Eye (tissue), 1 donor: ENCODE measurements around the gene SF3A2.

Source experiments
- DNase-seq: peaks from one replicate; pipeline ENCODE4 v3.0.0-alpha.2; 2015

Gene SF3A2

GRCh38 chr19:2227415-2228156, 9.0 kb upstream of the SF3A2 start:
- DNase-seq, result no peak

DNA sequence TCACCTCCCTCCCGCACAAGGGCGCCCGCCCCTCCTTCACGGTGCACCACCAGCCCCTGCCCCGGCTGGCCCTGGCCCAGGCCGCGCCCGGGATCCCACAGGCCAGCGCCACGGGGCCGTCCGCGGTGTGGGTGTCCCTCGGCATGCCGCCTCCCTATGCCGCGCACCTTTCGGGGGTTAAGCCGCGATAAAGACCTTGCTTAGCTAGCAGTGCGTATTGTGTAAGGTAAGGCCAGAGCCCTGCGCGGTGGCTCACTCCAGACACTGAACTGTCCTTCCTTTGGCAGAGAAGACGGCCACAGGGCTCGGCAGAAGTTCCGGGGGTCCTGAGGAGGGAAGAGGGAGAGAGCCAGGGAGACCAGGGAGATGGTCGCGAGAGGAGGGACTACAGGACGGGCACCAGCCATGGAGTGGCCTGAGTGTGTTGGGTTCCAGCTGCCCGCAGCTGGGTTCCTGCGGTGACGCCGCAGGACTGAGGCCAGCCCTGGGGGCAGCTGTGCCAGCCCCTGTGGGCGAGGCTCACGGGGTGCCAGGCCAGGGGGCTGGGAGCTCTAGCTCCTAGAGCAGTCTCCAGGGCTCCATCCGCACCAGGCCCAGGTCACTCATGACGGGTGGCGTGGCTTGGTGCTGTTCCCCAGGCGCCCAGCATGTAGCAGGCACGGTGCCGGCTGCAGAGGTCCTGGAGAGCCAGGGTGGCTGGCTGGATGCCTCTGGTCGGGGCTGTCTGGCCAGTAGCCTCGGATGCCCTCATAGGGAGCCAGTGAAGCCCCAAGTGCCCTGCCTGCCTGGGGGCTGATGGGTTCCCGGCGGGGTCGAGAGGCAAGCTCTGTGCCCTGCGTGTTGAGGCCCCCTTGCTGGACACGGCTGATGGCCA, 8.2 kb upstream of the SF3A2 start:
- DNase-seq, result no peak

DNA sequence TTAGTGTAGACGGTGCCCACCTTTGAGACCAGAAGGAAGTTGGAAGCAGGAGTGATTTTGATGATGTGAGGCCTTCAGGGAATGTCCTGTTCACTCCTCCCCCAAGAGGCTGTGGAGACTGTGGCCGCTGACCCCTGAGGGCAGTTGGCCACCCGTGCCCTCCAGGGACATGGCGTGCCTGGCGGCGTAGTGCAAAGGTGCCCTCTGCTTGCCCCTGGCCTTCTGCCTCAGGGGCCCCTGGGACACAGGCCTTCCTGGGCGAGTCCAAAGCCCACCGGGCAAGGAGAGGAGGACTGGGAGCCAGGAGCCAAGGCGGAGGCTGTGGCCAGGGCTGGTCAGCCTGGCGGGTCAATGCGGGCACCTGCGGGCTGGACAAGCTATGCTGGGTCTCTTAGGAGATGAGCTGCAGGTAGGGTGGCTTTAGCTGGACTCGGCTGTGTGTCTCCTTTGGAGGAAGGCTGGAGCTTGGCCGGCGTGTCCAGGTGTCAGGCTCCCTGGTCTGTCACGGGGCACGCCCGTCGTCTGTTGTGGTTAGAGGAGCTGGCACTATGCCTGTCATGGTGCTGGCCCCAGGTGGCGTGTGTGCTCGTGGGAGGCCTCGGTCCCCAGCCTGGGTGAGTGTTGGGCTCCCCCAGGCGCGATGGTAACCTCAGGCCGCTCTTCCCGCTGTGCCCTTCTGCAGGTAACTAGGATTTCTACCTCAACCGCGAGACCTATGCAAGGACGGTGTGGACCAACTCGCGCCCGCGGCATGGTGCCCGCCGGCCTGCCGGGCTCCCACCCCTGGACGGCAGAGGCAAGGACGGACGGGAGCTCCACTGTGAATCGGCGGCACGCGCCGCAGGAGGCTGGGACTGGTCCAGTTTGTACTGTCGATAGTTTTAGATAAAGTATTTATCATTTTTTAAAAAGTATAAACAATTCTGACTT, 7.3 kb upstream of the SF3A2 start:
- no peak for DNase-seq

- no peak for DNase-seq
Measured at GRCh38 chr19:2230033-2230531, 6.5 kb upstream of the SF3A2 start.

DNA sequence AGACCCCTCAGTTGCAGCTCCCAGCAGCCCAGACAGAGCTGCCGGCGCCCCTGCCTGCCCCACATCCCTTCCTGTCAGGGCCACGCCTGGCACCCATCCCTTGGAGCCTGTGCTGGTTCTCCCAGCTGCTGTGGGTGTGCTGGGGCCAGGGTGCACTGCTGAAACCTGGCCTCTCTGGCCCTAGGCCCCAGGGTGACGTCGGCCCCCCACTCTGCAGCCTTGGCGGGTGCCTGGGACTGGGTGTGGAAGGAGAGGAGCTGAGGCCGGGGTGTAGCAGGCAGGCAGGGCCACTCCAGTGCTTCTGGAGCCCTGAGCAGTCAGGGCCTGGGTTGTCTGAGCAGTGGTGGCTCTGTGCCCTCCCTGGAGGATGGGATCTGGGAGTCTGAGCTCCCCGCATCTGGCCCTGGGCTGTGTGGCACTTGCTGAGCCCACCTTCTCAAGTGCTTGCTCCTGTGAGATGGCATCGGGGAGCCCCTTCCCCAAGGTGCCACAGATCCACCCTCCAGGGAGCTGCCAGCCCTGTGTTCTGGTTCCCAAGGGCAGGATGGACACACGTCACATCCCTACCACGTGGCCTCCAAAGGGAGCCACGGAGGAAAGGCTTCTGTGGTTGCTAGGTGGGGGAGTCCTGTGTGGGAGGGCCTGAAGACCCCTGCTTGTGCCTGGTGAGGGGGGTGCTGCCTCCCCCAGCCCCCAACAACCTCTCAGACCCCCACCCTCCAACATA, 5.7 kb upstream of the SF3A2 start:
- DNase-seq, result no peak

GRCh38 chr19:2231621-2232221, 4.9 kb upstream of the SF3A2 start:
- DNase-seq, result no peak

- DNase-seq, result no peak
Measured at GRCh38 chr19:2232286-2233151, 4.1 kb upstream of the SF3A2 start.

DNA sequence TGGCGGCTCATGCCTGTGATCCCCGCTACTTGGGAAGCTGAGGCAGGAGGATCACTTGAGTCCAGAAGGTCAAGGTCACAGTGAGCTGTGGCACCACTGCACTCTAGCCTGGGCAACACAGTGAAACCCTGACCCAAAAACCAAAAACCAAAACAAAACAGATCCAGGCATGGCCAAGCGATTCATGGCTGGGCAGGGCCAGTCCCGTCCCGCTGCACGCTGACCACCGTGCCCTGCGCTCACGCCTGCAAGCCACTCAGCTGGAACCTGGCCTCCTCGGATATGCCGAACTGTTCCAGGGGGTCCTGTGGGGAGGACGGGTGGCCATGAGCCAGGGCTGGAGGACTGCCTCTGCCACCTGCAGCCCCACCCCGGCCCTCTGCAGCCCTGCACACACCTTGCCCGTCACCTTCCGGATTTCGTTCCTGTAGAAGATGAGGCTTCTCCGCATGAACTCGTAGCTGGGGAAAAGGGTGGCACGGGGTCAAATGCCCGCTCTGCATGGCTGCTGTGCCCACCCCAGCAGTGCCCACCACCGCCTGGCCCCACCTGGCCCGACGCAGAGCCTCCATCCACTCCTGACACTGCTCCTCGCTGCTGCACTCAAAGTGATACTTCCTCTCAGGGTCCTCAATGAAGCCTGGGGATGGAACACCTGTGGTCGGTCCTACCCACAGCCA, 2.9 kb upstream of the SF3A2 start:
- no peak for DNase-seq

- DNase-seq, result no peak
Measured at GRCh38 chr19:2234996-2235380, 1.6 kb upstream of the SF3A2 start.

- DNase-seq, result peak; percentile 38
Measured at GRCh38 chr19:2235381-2236063, 1.1 kb upstream of the SF3A2 start.

GRCh38 chr19:2236064-2236313, 635 bp upstream of the SF3A2 start:
- DNase-seq, result no peak

DNA sequence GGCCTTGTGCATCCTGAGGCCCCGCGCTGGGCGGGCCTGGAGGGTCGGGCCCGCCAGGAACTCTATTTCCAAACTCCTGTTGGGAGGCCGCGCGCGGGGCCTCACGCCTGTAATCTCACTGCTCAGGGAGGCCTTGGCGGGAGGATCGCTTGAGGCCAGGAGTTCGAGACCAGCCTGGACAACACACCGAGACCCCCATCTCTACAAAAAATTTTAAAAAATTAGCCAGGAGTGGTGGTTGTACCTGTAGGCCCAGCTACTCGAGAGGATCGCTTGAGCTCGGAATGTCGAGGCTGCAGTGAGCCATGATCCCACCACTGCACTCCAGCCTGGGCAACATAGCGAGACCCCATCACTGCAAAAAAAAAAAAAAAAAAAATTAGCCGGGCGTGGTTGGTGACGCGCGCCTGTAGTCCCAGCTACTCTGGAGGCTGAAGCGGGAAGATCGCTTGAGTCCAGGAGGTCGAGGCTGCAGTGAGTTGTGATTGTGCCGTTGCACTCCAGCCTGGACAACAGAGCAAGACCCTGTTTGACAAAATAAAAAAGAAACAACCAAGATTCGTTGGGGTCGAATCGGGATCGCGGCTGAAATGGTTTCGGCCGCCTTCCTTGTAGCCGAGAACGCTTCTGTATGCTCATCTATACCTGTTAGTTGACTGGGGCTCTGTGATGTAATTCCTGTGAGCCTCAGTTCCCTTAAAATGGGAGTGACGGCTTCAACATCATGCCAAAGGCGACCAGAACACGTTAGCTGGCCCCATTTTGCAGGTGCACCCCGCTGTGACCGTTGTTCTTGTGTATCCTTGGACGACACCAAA, 636 bp downstream of the SF3A2 start:
- DNase-seq, result no peak

DNA sequence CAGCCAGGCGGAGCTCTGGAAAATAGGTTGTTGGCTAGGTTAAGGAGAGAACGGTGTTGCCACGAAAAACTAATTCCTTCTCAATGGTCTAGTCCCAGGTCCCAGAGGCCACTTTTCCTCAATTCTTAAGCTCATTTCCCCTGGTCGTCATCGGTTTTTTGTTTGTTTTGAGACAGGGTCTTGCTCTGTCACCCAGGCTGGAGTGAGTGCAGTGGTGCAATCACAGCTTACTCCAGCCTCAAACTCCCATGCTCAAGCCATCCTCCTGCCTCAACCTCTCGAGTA, 1.2 kb downstream of the SF3A2 start:
- no peak for DNase-seq

GRCh38 chr19:2239173-2239572, 2.5 kb downstream of the SF3A2 start:
- peak; percentile 38 for DNase-seq

DNA sequence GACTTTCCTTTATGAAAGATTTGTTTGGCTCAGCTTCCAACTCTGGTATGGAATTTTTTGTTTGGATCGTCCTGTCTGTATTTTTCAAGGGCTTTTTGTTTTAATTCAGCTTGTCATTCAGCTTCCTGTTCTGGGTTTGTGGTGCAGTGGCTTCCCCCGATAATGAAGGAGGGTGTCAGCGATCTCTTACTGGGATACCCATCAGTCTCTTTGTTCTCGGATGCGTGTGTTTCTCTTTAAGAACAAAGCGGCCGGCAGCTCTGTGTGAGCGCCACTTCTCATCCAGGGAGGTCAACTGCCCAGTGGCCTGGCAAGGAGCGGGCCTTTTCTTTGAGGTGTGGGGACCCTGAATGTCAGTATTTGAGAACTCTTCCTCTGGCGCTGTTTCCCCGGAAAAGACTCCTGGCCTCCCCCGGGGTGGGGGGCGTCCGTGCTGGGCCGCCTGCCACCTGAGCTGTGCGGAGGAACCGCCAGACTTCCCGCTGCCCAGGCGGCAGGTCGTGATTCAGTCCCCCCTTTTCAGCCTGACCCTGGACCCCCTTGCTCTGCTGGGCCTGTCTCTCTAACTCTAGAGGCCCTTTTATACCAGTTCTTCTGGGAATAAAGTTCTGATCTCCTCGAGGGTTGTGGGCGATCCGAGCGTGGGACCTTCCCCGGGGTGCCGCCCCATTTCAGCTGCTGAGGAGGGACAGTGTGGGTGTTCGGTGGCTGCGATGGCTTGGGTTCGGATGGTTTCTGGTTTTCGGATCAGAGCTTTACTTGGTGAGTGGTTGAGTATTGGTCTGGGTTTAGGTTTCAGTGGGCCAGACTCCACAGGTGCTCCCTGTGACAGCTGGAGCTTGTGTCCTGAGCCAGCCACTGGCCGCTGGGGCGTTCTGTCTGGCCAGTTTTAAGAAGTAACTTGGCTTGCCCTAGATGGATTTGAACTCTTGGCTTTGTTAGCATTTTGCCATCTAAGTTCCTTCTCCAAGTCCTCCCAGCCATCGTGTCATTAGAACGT, 3.4 kb downstream of the SF3A2 start:
- peak; percentile 71 for DNase-seq

- no peak for DNase-seq
Measured at GRCh38 chr19:2240881-2241760, 4.5 kb downstream of the SF3A2 start.

DNA sequence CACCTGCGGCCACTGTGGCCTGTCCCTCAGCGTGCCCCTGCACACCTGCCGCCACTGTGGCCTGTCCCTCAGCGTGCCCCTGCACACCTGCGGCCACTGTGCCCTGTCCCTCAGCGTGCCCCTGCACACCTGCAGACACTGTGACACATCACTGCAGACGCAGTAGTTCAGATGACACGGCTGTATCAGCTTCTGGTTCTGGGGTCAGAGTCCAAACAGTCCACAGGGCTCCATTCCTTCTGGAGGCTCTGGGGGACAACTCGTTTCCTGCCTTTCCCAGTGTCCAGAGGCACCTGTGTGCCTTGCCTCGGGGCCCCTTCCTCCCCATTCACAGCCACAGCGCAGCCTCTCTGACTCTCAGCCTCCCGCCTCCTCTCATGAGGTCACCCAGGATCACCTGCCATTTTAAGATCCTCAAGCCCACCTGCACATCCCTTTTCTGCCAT, 5.5 kb downstream of the SF3A2 start:
- DNase-seq, result no peak
